Vagina (tissue), 2 donors: ENCODE data around the gene STXBP5. TPM values are rescaled to one million over a fixed set of nuclear protein-coding genes. Genes with fewer than 3 reads are reported as not detected.

Experiments used
- DNase-seq, 2 donors: peaks; one replicate each; pipeline ENCODE4 v3.0.0-alpha.2; 2017; ENCODE audit errors: extremely low spot score in 2 of 2
- H3K27ac ChIP-seq: fragments of 200-600 bp; sonication (generic); one replicate; pipeline ENCODE4 v1.5.1; 2019
- H3K27me3 ChIP-seq: fragments of 200-600 bp; sonication (generic); one replicate; pipeline ENCODE4 v1.5.1; 2019
- H3K36me3 ChIP-seq, 2 donors: fragments of 200-600 bp; sonication (generic); one replicate each; pipeline ENCODE4 v1.5.1; 2017 to 2019
- H3K4me1 ChIP-seq: fragments of 200-600 bp; sonication (generic); one replicate; pipeline ENCODE4 v1.5.1; 2019
- H3K4me3 ChIP-seq, 2 donors: fragments of 200-600 bp; sonication (generic); 1 replicate in 1 of 2; 2 replicates in 1 of 2; pipeline ENCODE4 v1.5.1; 2016 to 2019
- H3K9me3 ChIP-seq: fragments of 200-600 bp; sonication (generic); one replicate; pipeline ENCODE4 v1.5.1; 2019
- CTCF ChIP-seq, 3 experiments: fragments of 450-650 bp in 2 of 3; fragments of 200-600 bp in 1 of 3; sonication (generic) in 1 of 3; IDR thresholded peaks; one replicate each; pipeline ENCODE4 v1.5.1; 2017 to 2019; ENCODE audit warnings: antibody characterized with exemption in 3 of 3, mild to moderate bottlenecking in 2 of 3, moderate library complexity in 2 of 3
- POLR2A ChIP-seq, 2 donors: fragments of 450-650 bp; IDR thresholded peaks; one replicate each; pipeline ENCODE4 v1.6.1; 2017; ENCODE audit warnings: antibody characterized with exemption in 2 of 2, mild to moderate bottlenecking in 2 of 2, moderate library complexity in 2 of 2
- POLR2AphosphoS5 ChIP-seq, 2 donors: sonication (generic); formaldehyde crosslinking; IDR thresholded peaks; one replicate each; pipeline ENCODE4 v1.9.0; 2017; ENCODE audit warnings: antibody characterized with exemption in 2 of 2, mild to moderate bottlenecking in 2 of 2, low read depth in 1 of 2; ENCODE audit not compliant: insufficient read depth in 1 of 2
- intact Hi-C: fragments of 100-400 bp; cut with DNase I; formaldehyde crosslinking; loops from one replicate; pipeline ENCODE4 v1.15.1; 2023
- total RNA-seq: library from RNA; depleted of rRNA; stranded (reverse); fragments of >200 nt; gene quantifications from one replicate; pipeline ENCODE4 v1.2.3, GENCODE V29; 2016

Gene STXBP5
- total RNA-seq, 1 donor from 2014 or later, result 33.9 TPM

- no peak for DNase-seq
- Histone ChIP-seq H3K36me3 (no peaks in the 10 kb centered on the region), H3K27ac (no peak overlapping the region), H3K9me3 (no peaks in the 10 kb centered on the region), H3K27me3 (no peaks in the 10 kb centered on the region), H3K4me3 (no peak overlapping the region), H3K4me1 (no peaks in the 10 kb centered on the region)
- no peak for TF ChIP-seq POLR2A (IDR thresholded peaks at IDR 0.05)
- TF ChIP-seq POLR2AphosphoS5 (IDR thresholded peaks at IDR 0.05; ENCODE audit: insufficient read depth in 1 of 2, low read depth in 1 of 2), result no peak
- TF ChIP-seq CTCF (IDR thresholded peaks at IDR 0.05), result no peak
- intact Hi-C loops, result no loop called here
These were observed 45.3 kb upstream of the STXBP5 start for GRCh38 chr6:147158881-147159280.

- H3K27ac ChIP-seq, result no peak overlapping the region
- no peak for DNase-seq
- H3K4me1 ChIP-seq, result no peaks in the 10 kb centered on the region
- no peaks in the 10 kb centered on the region for H3K36me3 ChIP-seq
- H3K9me3 ChIP-seq, result no peaks in the 10 kb centered on the region
- H3K27me3 ChIP-seq, result no peaks in the 10 kb centered on the region
- intact Hi-C loops, result no loop called here
- H3K4me3 ChIP-seq, result no peak overlapping the region
- TF ChIP-seq CTCF (IDR thresholded peaks at IDR 0.05), result no peak
- TF ChIP-seq POLR2A (IDR thresholded peaks at IDR 0.05), result no peak
- no peak for TF ChIP-seq POLR2AphosphoS5 (IDR thresholded peaks at IDR 0.05; ENCODE audit: insufficient read depth in 1 of 2, low read depth in 1 of 2)
These were observed 44.5 kb upstream of the STXBP5 start for GRCh38 chr6:147159536-147160374.

- no peaks in the 10 kb centered on the region for H3K9me3 ChIP-seq
- no peak for DNase-seq
- no peaks in the 10 kb centered on the region for H3K4me1 ChIP-seq
- H3K36me3 ChIP-seq, result no peaks in the 10 kb centered on the region
- no peaks in the 10 kb centered on the region for H3K27me3 ChIP-seq
- H3K27ac ChIP-seq, result no peak overlapping the region
- intact Hi-C loops, result no loop called here
- H3K4me3 ChIP-seq, result no peak overlapping the region
- TF ChIP-seq POLR2A (IDR thresholded peaks at IDR 0.05) (no peak), POLR2AphosphoS5 (IDR thresholded peaks at IDR 0.05; ENCODE audit: insufficient read depth in 1 of 2, low read depth in 1 of 2) (no peak), CTCF (IDR thresholded peaks at IDR 0.05) (no peak)
These were observed 43.6 kb upstream of the STXBP5 start for GRCh38 chr6:147160593-147160992.

GRCh38 chr6:147161253-147161973 lies 42.8 kb upstream of the STXBP5 start:
- H3K27me3 ChIP-seq, result no peaks in the 10 kb centered on the region
- intact Hi-C loops, result no loop called here
- no peak for DNase-seq
- no peaks in the 10 kb centered on the region for H3K9me3 ChIP-seq
- TF ChIP-seq CTCF (IDR thresholded peaks at IDR 0.05) (no peak), POLR2A (IDR thresholded peaks at IDR 0.05) (no peak), POLR2AphosphoS5 (IDR thresholded peaks at IDR 0.05; ENCODE audit: insufficient read depth in 1 of 2, low read depth in 1 of 2) (no peak)
- H3K4me3 ChIP-seq, result no peak overlapping the region
- no peaks in the 10 kb centered on the region for H3K4me1 ChIP-seq
- no peaks in the 10 kb centered on the region for H3K36me3 ChIP-seq
- H3K27ac ChIP-seq, result no peak overlapping the region
